Vagina (tissue), 2 donors: ENCODE measurements around the gene DDX50.

Source experiments
- CTCF ChIP-seq, 3 experiments: fragments of 450-650 bp in 2 of 3; fragments of 200-600 bp in 1 of 3; sonication (generic) in 1 of 3; IDR thresholded peaks; one replicate each; pipeline ENCODE4 v1.5.1; 2017 to 2019; ENCODE audit warnings: antibody characterized with exemption in 3 of 3, mild to moderate bottlenecking in 2 of 3, moderate library complexity in 2 of 3
- POLR2A ChIP-seq, 2 donors: fragments of 450-650 bp; IDR thresholded peaks; one replicate each; pipeline ENCODE4 v1.6.1; 2017; ENCODE audit warnings: antibody characterized with exemption in 2 of 2, mild to moderate bottlenecking in 2 of 2, moderate library complexity in 2 of 2
- POLR2AphosphoS5 ChIP-seq, 2 donors: sonication (generic); formaldehyde crosslinking; IDR thresholded peaks; one replicate each; pipeline ENCODE4 v1.9.0; 2017; ENCODE audit warnings: antibody characterized with exemption in 2 of 2, mild to moderate bottlenecking in 2 of 2, low read depth in 1 of 2; ENCODE audit not compliant: insufficient read depth in 1 of 2

GRCh38 chr10:68987611-68988010, 86.5 kb downstream of the DDX50 start:
- no peak for TF ChIP-seq POLR2AphosphoS5 (IDR thresholded peaks at IDR 0.05; ENCODE audit: insufficient read depth in 1 of 2, low read depth in 1 of 2)
- TF ChIP-seq POLR2A (IDR thresholded peaks at IDR 0.05), result no peak
- no peak for TF ChIP-seq CTCF (IDR thresholded peaks at IDR 0.05)
